ENCODE measurements around the gene SLA2.

GRCh38 chr20:36582322-36582721 lies 63.7 kb downstream of the SLA2 start:
- TF ChIP-seq CTCF (conservative IDR thresholded peaks at IDR 0.05) (no peak), ZFX (IDR thresholded peaks at IDR 0.05) (no peak)
